K562 (cell line): ENCODE results near the gene GAD1. TPM values are rescaled to one million over a fixed set of nuclear protein-coding genes. Genes with fewer than 3 reads are reported as not detected.
A peak's percentile ranks its signal among the peaks of the same experiment; 100 is the strongest.

Experiments used
- ATAC-seq: fragments of 200-7000 bp; cut with Tn5 transposase; 3 replicates; pipeline ENCODE4 v1.9.1; 2020; ENCODE audit warnings: moderate library complexity
- BruUV-seq: library from RNA; stranded (reverse); fragments of 400-500 nt; replicated peaks from 2 replicates; lab custom pipeline; 2021; lab: Mats Ljungman, UMichigan
- CTCF ChIA-PET: fragments of 300-600 bp; formaldehyde crosslinking; extraction: SDS; loops from one replicate; lab custom pipeline; 2021; ENCODE audit warnings: low intra/inter-chr PET ratio; lab: Yijun Ruan, JAX
- POLR2A ChIA-PET: fragments of 300-600, 350-650 bp; sonication (Branson Sonifier 250); formaldehyde crosslinking; extraction: SDS; loops from one replicate; lab custom pipeline; 2021; ENCODE audit warnings: antibody characterized with exemption, inconsistent platforms; lab: Yijun Ruan, JAX
- DNase-seq, 4 experiments: peaks; one replicate each; pipeline versions ENCODE4 v3.0.0 to v3.0.0-alpha.2; 2011 to 2018; ENCODE audit warnings: low spot score in 3 of 4, mixed read lengths in 3 of 4; ENCODE audit errors: extremely low read depth in 1 of 4
- FAIRE-seq: peaks from 2 replicates; lab custom pipeline; 2011; peaks lifted over from hg19 to GRCh38; lab: Jason Lieb, UNC
- H2AFZ ChIP-seq: 2 replicates; pipeline ENCODE4 v1.6.0; 2011; ENCODE audit warnings: low read depth, low read length, control low read depth, inconsistent platforms
- H3K27ac ChIP-seq: fragments of 200-600 bp; 3 replicates; pipeline ENCODE4 v1.8.0; 2011; ENCODE audit warnings: low read depth, mild to moderate bottlenecking, control low read depth, inconsistent platforms, low read length, moderate library complexity, mixed read lengths; ENCODE audit errors: extremely low read depth
- H3K27me3 ChIP-seq, 2 experiments: fragments of 300-600 bp in 1 of 2; 2 replicates in 1 of 2; 3 replicates in 1 of 2; pipeline versions ENCODE4 v1.6.0 to v1.8.0; 2011; ENCODE audit warnings: inconsistent platforms in 2 of 2, low read length in 2 of 2, mild to moderate bottlenecking in 1 of 2, mixed read lengths in 1 of 2, moderate library complexity in 1 of 2; ENCODE audit not compliant: control insufficient read depth in 2 of 2, insufficient read depth in 2 of 2
- H3K36me3 ChIP-seq: fragments of 300-600 bp; 3 replicates; pipeline ENCODE4 v1.8.0; 2011; ENCODE audit warnings: mild to moderate bottlenecking, low read length, inconsistent platforms; ENCODE audit not compliant: control insufficient read depth, insufficient read depth
- H3K4me1 ChIP-seq, 2 experiments: fragments of 200-600 bp in 1 of 2; replicated peaks in 1 of 2; 2 replicates in 1 of 2; 3 replicates in 1 of 2; pipeline versions ENCODE4 v1.5.1 to v1.8.0; 2011; ENCODE audit warnings: inconsistent platforms in 2 of 2, low read length in 2 of 2, mild to moderate bottlenecking in 1 of 2, mixed read lengths in 1 of 2, moderate library complexity in 1 of 2; ENCODE audit not compliant: control insufficient read depth in 2 of 2, insufficient read depth in 2 of 2
- H3K4me2 ChIP-seq: 2 replicates; pipeline ENCODE4 v1.6.1; 2011; ENCODE audit warnings: low read length, control low read depth, inconsistent platforms, mixed read lengths; ENCODE audit not compliant: insufficient read depth
- H3K4me3 ChIP-seq: fragments of 200-600 bp; sonication (generic), shearing (Covaris generic); 2 replicates; pipeline ENCODE4 v1.5.1; 2016; ENCODE audit warnings: control low read depth, inconsistent platforms
- H3K79me2 ChIP-seq: fragments of 200-600 bp; 3 replicates; pipeline ENCODE4 v1.8.0; 2011; ENCODE audit warnings: low read length, inconsistent platforms; ENCODE audit not compliant: control insufficient read depth, insufficient read depth
- H3K9ac ChIP-seq, 2 experiments: 2 replicates each; pipeline versions ENCODE4 v1.6.0 to v1.6.1; 2011; ENCODE audit warnings: low read depth in 2 of 2, low read length in 2 of 2, control low read depth in 1 of 2, inconsistent platforms in 1 of 2, mild to moderate bottlenecking in 1 of 2, mixed read lengths in 1 of 2; ENCODE audit not compliant: insufficient read depth in 1 of 2
- H3K9me1 ChIP-seq: one replicate; pipeline ENCODE4 v1.6.0; 2011; ENCODE audit warnings: inconsistent platforms, mild to moderate bottlenecking, low read length, moderate library complexity; ENCODE audit not compliant: control insufficient read depth, insufficient read depth
- H3K9me3 ChIP-seq: replicated peaks from 2 replicates; pipeline ENCODE4 v1.5.1; 2011; ENCODE audit warnings: low read depth, low read length, inconsistent platforms; ENCODE audit not compliant: control insufficient read depth, insufficient read depth
- H4K20me1 ChIP-seq: replicated peaks from 2 replicates; pipeline ENCODE4 v1.6.1; 2011; ENCODE audit warnings: low read length, inconsistent platforms, mixed read lengths; ENCODE audit not compliant: control insufficient read depth, insufficient read depth
- BCOR ChIP-seq: fragments of 450-650 bp; IDR thresholded peaks from 2 replicates; pipeline ENCODE4 v1.6.1; 2016
- C11orf30 ChIP-seq: fragments of 450-650 bp; IDR thresholded peaks from 2 replicates; pipeline ENCODE4 v1.6.1; 2016; ENCODE audit warnings: low read depth, mild to moderate bottlenecking
- CEBPB ChIP-seq: fragments of 450-650 bp; IDR thresholded peaks from 2 replicates; pipeline ENCODE4 v1.6.1; 2016; ENCODE audit warnings: missing genetic modification characterization, missing compliant biosample characterization
- CEBPG ChIP-seq, 3 experiments: fragments of 200-800 bp in 1 of 3; sonication (Bioruptor generic) in 1 of 3; sonication (generic) in 1 of 3; formaldehyde crosslinking in 1 of 3; IDR thresholded peaks in 2 of 3; conservative IDR thresholded peaks in 1 of 3; 2 replicates each; pipeline versions ENCODE4 v1.6.1 to v1.8.0; 2016 to 2022; ENCODE audit warnings: missing compliant biosample characterization in 2 of 3, missing genetic modification characterization in 2 of 3, mild to moderate bottlenecking in 1 of 3, missing genetic modification reagents in 1 of 3
- E2F5 ChIP-seq: sonication (generic); formaldehyde crosslinking; IDR thresholded peaks from 2 replicates; pipeline ENCODE4 v1.8.0; 2022; ENCODE audit warnings: mild to moderate bottlenecking, missing genetic modification reagents
- KDM1A ChIP-seq, 2 experiments: fragments of 450-650 bp; IDR thresholded peaks; 2 replicates each; pipeline ENCODE4 v1.6.1; 2016; ENCODE audit warnings: mild to moderate bottlenecking in 2 of 2
- LEF1 ChIP-seq: fragments of 450-650 bp; IDR thresholded peaks from 2 replicates; pipeline ENCODE4 v1.6.1; 2016; ENCODE audit warnings: mild to moderate bottlenecking
- MTA3 ChIP-seq: fragments of 450-650 bp; formaldehyde crosslinking; IDR thresholded peaks from 2 replicates; pipeline ENCODE4 v1.6.1; 2017; ENCODE audit warnings: mild to moderate bottlenecking, borderline replicate concordance
- NFATC3 ChIP-seq: fragments of 450-650 bp; IDR thresholded peaks from 2 replicates; pipeline ENCODE4 v1.6.1; 2017; ENCODE audit warnings: mild to moderate bottlenecking
- RBM25 ChIP-seq: fragments of 200-400 bp; formaldehyde crosslinking; IDR thresholded peaks from 2 replicates; pipeline ENCODE4 v1.6.1; 2018; ENCODE audit warnings: low read length, low read depth, moderate library complexity; ENCODE audit not compliant: severe bottlenecking
- SMARCA5 ChIP-seq: fragments of 450-650 bp; IDR thresholded peaks from 2 replicates; pipeline ENCODE4 v1.6.1; 2016
- TGIF2 ChIP-seq: sonication (generic); formaldehyde crosslinking; IDR thresholded peaks from 2 replicates; pipeline ENCODE4 v1.8.1; 2022; ENCODE audit warnings: mild to moderate bottlenecking, missing genetic modification reagents, moderate library complexity
- USF2 ChIP-seq: sonication (generic); formaldehyde crosslinking; IDR thresholded peaks from 2 replicates; pipeline ENCODE4 v1.5.0; 2020; ENCODE audit warnings: missing genetic modification reagents
- ZNF253 ChIP-seq: fragments of 250-450 bp; sonication (Bioruptor Pico); conservative IDR thresholded peaks from 2 replicates; pipeline ENCODE4 v1.6.1; 2021; ENCODE audit warnings: mild to moderate bottlenecking
- ZNF586 ChIP-seq: fragments of 450-650 bp; formaldehyde crosslinking; conservative IDR thresholded peaks from 2 replicates; pipeline ENCODE4 v1.4.0; 2020; ENCODE audit warnings: mild to moderate bottlenecking, moderate library complexity
- WGBS: fragments of 100-300 bp; shearing (Covaris generic); methylation state at CpG from one replicate; pipeline ENCODE4 v1.1.6; 2016; ENCODE audit warnings: low coverage, mixed read lengths; ENCODE audit not compliant: insufficient coverage; ENCODE audit errors: missing lambda C conversion rate; 5-methylcytosine and 5-hydroxymethylcytosine counted together
- in situ Hi-C: fragments of 300-500 bp; cut with MboI; formaldehyde crosslinking; loops from 4 replicates; pipeline ENCODE4 v1.15.0; 2018; ENCODE audit warnings: inconsistent platforms, mixed read lengths
- intact Hi-C: fragments of 100-400 bp; cut with micrococcal nuclease; formaldehyde crosslinking; loops from 2 replicates; pipeline ENCODE4 v1.14.2; 2022
- polyA plus RNA-seq, 8 experiments: library from polyadenylated mRNA; depleted of rRNA in 4 of 8; stranded (reverse) in 5 of 8; unstranded in 3 of 8; fragments of >200 nt; fragmentation: Nextera tagmentation in 2 of 8; fragmentation: Illumina TruSeq in 1 of 8; extraction: Ambion mirVana in 2 of 8; extraction: Trizol in 1 of 8; gene quantifications; 2 replicates each; pipeline versions ENCODE4 v1.2.1 to v1.2.3, GENCODE V29; 2011 to 2014; ENCODE audit warnings: inconsistent platforms in 1 of 8, missing spikeins in 1 of 8
- total RNA-seq, 7 experiments: library from RNA; depleted of rRNA in 6 of 7; stranded (reverse); fragments of >200 nt in 6 of 7; fragmentation: Illumina TruSeq in 2 of 7; extraction: Trizol in 2 of 7; gene quantifications; 2 replicates each; pipeline versions ENCODE4 v1.2.1 to v1.2.3, GENCODE V29; 2011 to 2021; ENCODE audit warnings: low replicate concordance in 1 of 7
- TF ChIP-seq, protein P1 (sequence below): fragments of 450-650 bp; IDR thresholded peaks from 2 replicates; pipeline ENCODE4 v1.6.1; 2016

The GAD1 gene
- total and polyA plus RNA-seq, 9 of the 15 experiments (the other 6 are each of a cell fraction or from before 2014, with no cell fraction given) = 2.7 to 29.1 (median 15.7) TPM

- peaks cover 0 to 2% of the 10 kb centered on the region in 2 experiments; a peak in 1 of 5 replicates for H3K27me3 ChIP-seq
- ChIA-PET POLR2A (interaction anchor here (0.5 kb wide), 1 partner anchor 55 kb away, joined by 5 read pairs; no protein-coding TSS in a partner anchor), CTCF (no interaction called here)
- no peaks in the 10 kb centered on the region for H3K9me1 ChIP-seq
- H3K4me2 ChIP-seq = no peak overlapping the region
- no TSS peak for BruUV-seq
- DNase-seq (no peak), ATAC-seq (no peak), FAIRE-seq (no peak)
- peak; percentile 78 for TF ChIP-seq RBM25
- TF ChIP-seq BCOR = peak; percentile 56; the same call in 1 of the 2 replicates
- peak in 1 of 2 experiments; percentile 28; a peak in 1 of 4 replicates for TF ChIP-seq KDM1A (IDR thresholded peaks at IDR 0.05)
- TF ChIP-seq MTA3 = no peak
- no peak for TF ChIP-seq LEF1
- no peak for TF ChIP-seq ZNF253 (CRISPR knock-in tag)
- H4K20me1 ChIP-seq = no peaks in the 10 kb centered on the region
- no peak overlapping the region for H2AFZ ChIP-seq
- intact Hi-C loops = no loop called here
- H3K4me3 ChIP-seq = no peak overlapping the region
- H3K9me3 ChIP-seq = no peaks in the 10 kb centered on the region
- no peaks in the 10 kb centered on the region for H3K79me2 ChIP-seq
- no peak overlapping the region for H3K27ac ChIP-seq
- in situ Hi-C loops = no loop called here
- no peaks in the 10 kb centered on the region for H3K4me1 ChIP-seq
- no peaks in the 10 kb centered on the region for H3K36me3 ChIP-seq
- no peak overlapping the region for H3K9ac ChIP-seq
These were observed 17.7 kb upstream of the GAD1 start for GRCh38 chr2:170798996-170799395.

GRCh38 chr2:170806548-170806947 is 10.1 kb upstream of the GAD1 start:
- Histone ChIP-seq H2AFZ (peak overlapping the region; percentile 41), H3K4me2 (no peak overlapping the region), H3K27ac (no peak overlapping the region), H3K27me3 (peaks cover 0 to 2% of the 10 kb centered on the region in 2 experiments; a peak in 1 of 5 replicates), H3K9ac (no peak overlapping the region), H3K36me3 (no peaks in the 10 kb centered on the region), H3K9me1 (no peaks in the 10 kb centered on the region), H3K4me3 (no peak overlapping the region), H3K9me3 (no peaks in the 10 kb centered on the region), H4K20me1 (no peaks in the 10 kb centered on the region), H3K79me2 (no peaks in the 10 kb centered on the region), H3K4me1 (no peaks in the 10 kb centered on the region)
- intact Hi-C loops = no loop called here
- WGBS = 63% methylated on average over 2 of the region's 2 CpGs
- in situ Hi-C loops = loop anchor here (25.0 kb wide), 1 partner anchor 869 kb away; no protein-coding TSS in a partner anchor
- BruUV-seq = no TSS peak
- FAIRE-seq = no peak
- ChIA-PET POLR2A (no interaction called here), CTCF (no interaction called here)
- ATAC-seq = no peak
- DNase-seq = no peak
- no peak for TF ChIP-seq CEBPG (CRISPR knock-in tag; IDR thresholded peaks at IDR 0.05)
- TF ChIP-seq CEBPG (tag; conservative IDR thresholded peaks at IDR 0.05 in 1 of 2, IDR thresholded peaks at IDR 0.05 in 1 of 2) = peak; percentile 49 to 69
- TF ChIP-seq NFATC3 = no peak
- TF ChIP-seq E2F5 = no peak
- peak; percentile 95 for TF ChIP-seq CEBPB (tag)
- TF ChIP-seq ZNF586 (CRISPR knock-in tag) = no peak
- no peak for TF ChIP-seq C11orf30
- TF ChIP-seq, protein P1, sequence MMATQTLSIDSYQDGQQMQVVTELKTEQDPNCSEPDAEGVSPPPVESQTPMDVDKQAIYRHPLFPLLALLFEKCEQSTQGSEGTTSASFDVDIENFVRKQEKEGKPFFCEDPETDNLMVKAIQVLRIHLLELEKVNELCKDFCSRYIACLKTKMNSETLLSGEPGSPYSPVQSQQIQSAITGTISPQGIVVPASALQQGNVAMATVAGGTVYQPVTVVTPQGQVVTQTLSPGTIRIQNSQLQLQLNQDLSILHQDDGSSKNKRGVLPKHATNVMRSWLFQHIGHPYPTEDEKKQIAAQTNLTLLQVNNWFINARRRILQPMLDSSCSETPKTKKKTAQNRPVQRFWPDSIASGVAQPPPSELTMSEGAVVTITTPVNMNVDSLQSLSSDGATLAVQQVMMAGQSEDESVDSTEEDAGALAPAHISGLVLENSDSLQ = peak; percentile 84
- TF ChIP-seq TGIF2 (CRISPR knock-in tag) = no peak
- TF ChIP-seq SMARCA5 = no peak
- TF ChIP-seq USF2 (CRISPR knock-in tag) = no peak
